Prostate gland (tissue), 2 donors: Measurements from ENCODE around the gene TRMT11.

ENCODE experiments used
- CTCF ChIP-seq, 4 experiments: fragments of 200-600 bp in 2 of 4; fragments of 450-650 bp in 2 of 4; sonication (generic) in 2 of 4; IDR thresholded peaks; 1 replicate in 3 of 4; 2 replicates in 1 of 4; pipeline ENCODE4 v1.5.1; 2016 to 2019; ENCODE audit warnings: antibody characterized with exemption in 4 of 4, mild to moderate bottlenecking in 2 of 4, moderate library complexity in 2 of 4
- POLR2A ChIP-seq: fragments of 450-650 bp; IDR thresholded peaks from one replicate; pipeline ENCODE4 v1.6.1; 2016; ENCODE audit warnings: antibody characterized with exemption, mild to moderate bottlenecking

GRCh38 chr6:125979101-125979500 lies 7.2 kb upstream of the TRMT11 start:
- TF ChIP-seq CTCF (IDR thresholded peaks at IDR 0.05) (no peak), POLR2A (no peak)
